Measurements from ENCODE around the gene MBL2.

GRCh38 chr10:52744057-52744805, 28.4 kb downstream of the MBL2 start:
- TF ChIP-seq CTCF (conservative IDR thresholded peaks at IDR 0.05) = no peak
- no peak for TF ChIP-seq EZH2 (IDR thresholded peaks at IDR 0.05; ENCODE audit: low read depth)
